ENCODE measurements around the gene BMPR1A. TPM values are rescaled to one million over a fixed set of nuclear protein-coding genes. Genes with fewer than 3 reads are reported as not detected.

Gene BMPR1A
- total RNA-seq, 1 experiment from 2014 or later = 63.2 TPM

DNA sequence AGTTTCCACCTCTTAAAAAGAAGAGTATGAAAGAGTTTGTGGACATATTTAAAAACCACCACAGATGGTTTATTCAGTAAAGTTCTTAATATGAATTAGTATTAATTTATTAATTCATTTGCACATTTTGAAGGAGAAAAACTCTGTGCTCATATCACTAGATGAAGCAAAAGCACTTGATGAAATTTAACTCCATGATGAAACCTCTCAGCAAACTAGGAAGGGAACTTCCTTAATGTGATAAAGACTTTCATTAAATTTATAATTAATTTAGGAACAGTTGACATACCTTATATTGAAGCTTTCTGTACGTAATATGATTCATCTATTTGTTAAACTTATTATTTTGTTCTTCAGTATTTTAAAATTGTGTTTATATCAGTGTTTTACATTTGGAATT is 101.6 kb downstream of the BMPR1A start:
- ChIA-PET CTCF (no interaction called here), POLR2A (no interaction called here)

DNA sequence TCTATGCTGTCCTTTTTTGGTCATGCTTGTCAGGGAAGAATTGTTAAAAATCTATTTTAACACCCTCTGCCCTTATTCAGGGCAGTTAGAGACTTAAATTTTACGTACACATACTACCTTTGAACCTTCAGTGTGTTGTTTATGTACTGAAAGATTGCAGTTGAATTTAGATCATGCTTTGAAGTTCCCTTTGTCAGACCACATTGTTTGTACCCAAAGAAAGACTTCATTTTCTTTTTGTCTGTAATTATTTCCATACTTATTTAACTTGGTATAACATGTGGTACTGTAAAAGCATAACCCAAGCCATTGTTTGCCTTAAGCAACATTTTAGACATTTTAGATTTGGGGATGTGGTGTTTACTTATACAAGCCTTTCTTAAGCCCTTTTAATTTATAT is 104.9 kb downstream of the BMPR1A start:
- H3K4me1 ChIP-seq = peaks cover 43% of the 10 kb centered on the region
- peaks cover 18% of the 10 kb centered on the region for H3K36me3 Mint-ChIP-seq (ENCODE audit: insufficient read depth, unreplicated experiment)
- no peak overlapping the region for H3K27ac Mint-ChIP-seq (ENCODE audit: unreplicated experiment)
- no peaks in the 10 kb centered on the region for H3K9me3 Mint-ChIP-seq (ENCODE audit: unreplicated experiment)
- DNase-seq = no peak
- no peaks in the 10 kb centered on the region; the same call in 1 of the 2 replicates for H3K9me3 ChIP-seq
- no peak overlapping the region for H3K4me3 Mint-ChIP-seq (ENCODE audit: unreplicated experiment)
- no TSS peak for BruUV-seq (replicated peaks)
- TF ChIP-seq, protein P1, sequence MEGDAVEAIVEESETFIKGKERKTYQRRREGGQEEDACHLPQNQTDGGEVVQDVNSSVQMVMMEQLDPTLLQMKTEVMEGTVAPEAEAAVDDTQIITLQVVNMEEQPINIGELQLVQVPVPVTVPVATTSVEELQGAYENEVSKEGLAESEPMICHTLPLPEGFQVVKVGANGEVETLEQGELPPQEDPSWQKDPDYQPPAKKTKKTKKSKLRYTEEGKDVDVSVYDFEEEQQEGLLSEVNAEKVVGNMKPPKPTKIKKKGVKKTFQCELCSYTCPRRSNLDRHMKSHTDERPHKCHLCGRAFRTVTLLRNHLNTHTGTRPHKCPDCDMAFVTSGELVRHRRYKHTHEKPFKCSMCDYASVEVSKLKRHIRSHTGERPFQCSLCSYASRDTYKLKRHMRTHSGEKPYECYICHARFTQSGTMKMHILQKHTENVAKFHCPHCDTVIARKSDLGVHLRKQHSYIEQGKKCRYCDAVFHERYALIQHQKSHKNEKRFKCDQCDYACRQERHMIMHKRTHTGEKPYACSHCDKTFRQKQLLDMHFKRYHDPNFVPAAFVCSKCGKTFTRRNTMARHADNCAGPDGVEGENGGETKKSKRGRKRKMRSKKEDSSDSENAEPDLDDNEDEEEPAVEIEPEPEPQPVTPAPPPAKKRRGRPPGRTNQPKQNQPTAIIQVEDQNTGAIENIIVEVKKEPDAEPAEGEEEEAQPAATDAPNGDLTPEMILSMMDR (IDR thresholded peaks at IDR 0.05; ENCODE audit: insufficient read depth in 1 of 2, low read depth in 1 of 2, low read length in 1 of 2, severe bottlenecking in 1 of 2, unreplicated experiment in 1 of 2) = no peak
- no peaks in the 10 kb centered on the region for H3K27me3 ChIP-seq (replicated peaks; ENCODE audit: control insufficient read depth, insufficient read depth, low read length)
- H3K27me3 Mint-ChIP-seq (ENCODE audit: insufficient read depth, unreplicated experiment) = no peaks in the 10 kb centered on the region
- CTCF ChIA-PET = no interaction called here
- POLR2A ChIA-PET = no interaction called here
- intact Hi-C loops (cut with micrococcal nuclease; ENCODE audit: unreplicated experiment) = loop anchor here (5.0 kb wide), 1 partner anchor 104 kb away; the partner anchor contains the start of gene BMPR1A
- H3K36me3 ChIP-seq (ENCODE audit: control insufficient read depth, insufficient read depth, low read length) = no peaks in the 10 kb centered on the region
- H3K4me3 ChIP-seq (ENCODE audit: low read depth, low read length) = no peak overlapping the region
- peaks cover 38% of the 10 kb centered on the region for H3K4me1 Mint-ChIP-seq (ENCODE audit: low read depth, unreplicated experiment)

More for the DNA sequence above, 101.6 kb downstream of the BMPR1A start:
- DNase-seq = no peak
- Histone ChIP-seq H3K27me3 (replicated peaks; ENCODE audit: control insufficient read depth, insufficient read depth, low read length) (no peaks in the 10 kb centered on the region), H3K4me1 (peaks cover 19% of the 10 kb centered on the region), H3K9me3 (no peaks in the 10 kb centered on the region; the same call in 1 of the 2 replicates), H3K36me3 (ENCODE audit: control insufficient read depth, insufficient read depth, low read length) (no peaks in the 10 kb centered on the region), H3K4me3 (ENCODE audit: low read depth, low read length) (no peak overlapping the region)
- intact Hi-C loops (cut with micrococcal nuclease; ENCODE audit: unreplicated experiment) = no loop called here
- TF ChIP-seq, protein P1 (IDR thresholded peaks at IDR 0.05; ENCODE audit: insufficient read depth in 1 of 2, low read depth in 1 of 2, low read length in 1 of 2, severe bottlenecking in 1 of 2, unreplicated experiment in 1 of 2) = no peak
- Mint-ChIP-seq H3K4me3 (ENCODE audit: unreplicated experiment) (no peak overlapping the region), H3K4me1 (ENCODE audit: low read depth, unreplicated experiment) (peaks cover 13% of the 10 kb centered on the region), H3K9me3 (ENCODE audit: unreplicated experiment) (no peaks in the 10 kb centered on the region), H3K27me3 (ENCODE audit: insufficient read depth, unreplicated experiment) (no peaks in the 10 kb centered on the region), H3K27ac (ENCODE audit: unreplicated experiment) (no peak overlapping the region), H3K36me3 (ENCODE audit: insufficient read depth, unreplicated experiment) (peaks cover 21% of the 10 kb centered on the region)
- BruUV-seq (replicated peaks) = no TSS peak

DNA sequence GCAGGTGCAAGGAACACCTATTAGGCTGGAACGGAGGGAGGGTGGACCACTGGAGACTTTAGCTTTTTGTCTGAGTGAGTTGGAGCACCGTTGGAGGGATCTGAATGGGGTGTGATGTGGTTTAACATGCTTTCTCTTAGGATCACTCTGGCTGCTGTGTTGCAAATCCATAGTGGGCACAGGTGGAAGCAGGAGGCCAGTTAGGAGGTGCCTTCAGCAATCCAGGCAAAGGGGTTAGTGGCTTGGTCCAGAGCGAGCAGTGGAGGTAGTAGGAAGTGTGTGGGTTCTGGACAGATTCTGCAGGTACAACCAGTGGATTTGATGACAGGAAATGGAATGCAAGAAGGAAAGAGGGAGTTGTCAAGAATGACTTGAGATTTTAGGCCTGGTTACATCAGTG is 106.0 kb downstream of the BMPR1A start:
- ChIA-PET POLR2A (no interaction called here), CTCF (no interaction called here)
- Histone ChIP-seq H3K9me3 (no peaks in the 10 kb centered on the region; the same call in 1 of the 2 replicates), H3K27me3 (replicated peaks; ENCODE audit: control insufficient read depth, insufficient read depth, low read length) (no peaks in the 10 kb centered on the region), H3K4me1 (peaks cover 43% of the 10 kb centered on the region), H3K36me3 (ENCODE audit: control insufficient read depth, insufficient read depth, low read length) (no peaks in the 10 kb centered on the region), H3K4me3 (ENCODE audit: low read depth, low read length) (no peak overlapping the region)
- TF ChIP-seq, protein P1 (IDR thresholded peaks at IDR 0.05; ENCODE audit: insufficient read depth in 1 of 2, low read depth in 1 of 2, low read length in 1 of 2, severe bottlenecking in 1 of 2, unreplicated experiment in 1 of 2) = no peak
- peak; percentile 25 to 40 for DNase-seq
- intact Hi-C loops (cut with micrococcal nuclease; ENCODE audit: unreplicated experiment) = loop anchor here (5.0 kb wide), 1 partner anchor 105 kb away; the partner anchor contains the start of gene BMPR1A
- Mint-ChIP-seq H3K27me3 (ENCODE audit: insufficient read depth, unreplicated experiment) (no peaks in the 10 kb centered on the region), H3K36me3 (ENCODE audit: insufficient read depth, unreplicated experiment) (peaks cover 18% of the 10 kb centered on the region), H3K27ac (ENCODE audit: unreplicated experiment) (peak overlapping the region; percentile 28), H3K4me1 (ENCODE audit: low read depth, unreplicated experiment) (peaks cover 38% of the 10 kb centered on the region), H3K9me3 (ENCODE audit: unreplicated experiment) (no peaks in the 10 kb centered on the region), H3K4me3 (ENCODE audit: unreplicated experiment) (peak overlapping the region; percentile 42)
- BruUV-seq (replicated peaks) = no TSS peak

Measured in Caco-2 (cell line).